Measurements from ENCODE around the gene DALRD3.

Gene DALRD3

DNA sequence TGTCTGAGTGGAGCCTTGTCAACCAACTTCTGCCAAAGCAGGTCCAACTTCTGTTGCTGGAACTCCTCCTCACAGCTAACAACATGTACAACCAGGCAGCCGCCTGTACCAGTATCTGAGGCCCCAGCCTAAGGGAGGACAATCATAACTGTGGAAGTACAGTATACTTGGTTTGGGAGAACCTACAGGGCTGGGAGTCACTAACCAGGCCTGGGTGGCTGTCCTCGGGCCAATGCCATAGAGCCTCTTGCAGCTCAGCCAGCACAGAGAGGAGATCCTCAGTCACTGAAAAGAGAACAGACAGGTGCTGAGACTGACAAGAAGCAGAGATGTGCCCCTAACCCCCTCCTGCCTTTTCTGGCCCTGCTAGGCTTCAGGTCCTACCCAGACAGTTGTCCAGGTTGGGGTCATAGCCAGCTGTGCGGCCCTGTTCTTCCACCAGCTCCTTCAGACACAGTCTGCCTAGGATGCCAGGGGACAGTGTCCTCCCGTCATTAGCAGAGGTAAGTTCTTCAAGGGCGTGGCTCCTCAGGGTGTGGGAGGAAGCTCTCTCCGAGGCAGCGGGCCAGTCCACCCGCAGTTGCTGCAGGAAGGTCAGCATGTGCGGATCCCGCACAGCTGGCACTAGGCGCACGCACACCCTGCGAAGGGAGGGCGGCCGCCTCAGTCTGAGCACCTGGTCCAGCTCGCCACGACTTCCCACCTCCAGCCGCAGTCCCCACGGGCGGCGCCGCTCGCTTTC lies 980 bp downstream of the DALRD3 start:
- Histone ChIP-seq H3K4me1 (ENCODE audit: control insufficient read depth in 1 of 2, insufficient read depth in 2 of 2, low read length in 2 of 2) (peaks cover 7 to 17% of the 10 kb centered on the region in 2 experiments), H2AFZ (ENCODE audit: insufficient read depth, low read length, poor library complexity) (peak overlapping the region; percentile 14), H3K9ac (ENCODE audit: low read length) (peak overlapping the region; percentile 67), H3K14ac (ENCODE audit: low read length) (peak overlapping the region; percentile 32), H3K4me2 (ENCODE audit: low read length) (peak overlapping the region; percentile 86), H3K23ac (ENCODE audit: low read length) (no peak overlapping the region), H2BK5ac (ENCODE audit: low read depth, low read length, poor library complexity) (no peak overlapping the region), H4K91ac (ENCODE audit: low read depth, low read length) (peak overlapping the region; percentile 67), H3K79me2 (ENCODE audit: control insufficient read depth, insufficient read depth, low read length, poor library complexity) (peaks cover 17% of the 10 kb centered on the region), H2BK120ac (ENCODE audit: insufficient read depth, low read length, poor library complexity) (no peak overlapping the region), H4K12ac (ENCODE audit: low read depth, low read length) (peak overlapping the region; percentile 3), H2AK5ac (ENCODE audit: low read length) (peak overlapping the region; percentile 9), H3K27me3 (ENCODE audit: insufficient read depth, low read length) (no peaks in the 10 kb centered on the region), H3K36me3 (ENCODE audit: control insufficient read depth in 1 of 2, insufficient read depth in 2 of 2, low read length in 2 of 2) (peaks cover 46 to 48% of the 10 kb centered on the region in 2 experiments), H3K79me1 (ENCODE audit: low read length) (peaks cover 26% of the 10 kb centered on the region), H3K4ac (ENCODE audit: low read depth, low read length) (no peak overlapping the region), H3K18ac (ENCODE audit: low read length) (peak overlapping the region; percentile 9), H3K27ac (ENCODE audit: low read depth, low read length) (peak overlapping the region; percentile 59), H3K4me3 (ENCODE audit: low read depth, low read length) (peak overlapping the region; percentile 88), H2BK12ac (ENCODE audit: low read length) (no peak overlapping the region), H3K9me3 (ENCODE audit: insufficient read depth, low read depth, low read length) (peaks cover 2% of the 10 kb centered on the region), H4K8ac (ENCODE audit: low read depth, low read length) (peak overlapping the region; percentile 85)
- DNase-seq: peak in 1 of 2 donors; percentile 53
- no CpG with 5 or more reads among the region's 23 CpGs for WGBS (ENCODE audit: extremely low coverage, insufficient coverage, insufficient read length)

DNA sequence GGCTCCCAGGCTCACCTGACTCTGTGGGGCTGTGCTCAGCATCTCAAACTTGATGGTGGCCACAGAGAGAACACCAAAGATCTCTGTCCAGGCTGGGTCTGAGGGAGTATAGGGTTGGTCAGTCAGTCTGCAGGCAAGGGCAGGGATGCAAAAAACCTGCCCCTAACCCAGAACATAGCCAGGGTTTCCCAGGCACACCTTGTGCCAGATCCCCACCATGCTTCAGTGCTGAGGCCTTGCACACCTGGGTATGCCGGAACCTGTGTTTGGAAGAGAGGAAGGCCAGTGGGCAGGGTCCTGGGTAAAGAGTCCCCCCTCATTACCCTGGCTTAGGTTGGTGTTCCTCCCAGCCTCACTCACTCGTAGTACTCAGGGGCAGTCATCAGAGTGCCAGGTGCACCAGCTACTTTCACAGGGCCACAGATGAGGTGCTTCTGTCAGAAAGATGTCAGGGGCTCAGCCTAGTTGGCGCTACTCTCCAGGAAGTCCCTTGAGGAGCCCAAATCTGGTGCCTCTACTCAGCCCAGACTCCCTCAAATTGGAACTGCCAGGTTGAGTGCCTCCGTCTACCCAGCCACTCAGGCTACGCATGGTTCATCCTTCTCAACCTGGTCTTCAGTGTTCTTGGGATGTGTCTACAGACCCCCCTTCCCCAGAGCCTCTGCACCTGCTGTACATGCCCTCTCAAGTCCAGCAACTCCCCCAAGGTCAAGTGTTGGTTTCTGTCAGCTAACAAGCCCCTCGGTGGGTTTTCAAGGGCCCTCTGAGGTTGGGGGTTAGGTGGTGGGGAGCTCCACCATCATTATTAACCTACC lies 1.8 kb downstream of the DALRD3 start:
- no peak overlapping the region for H2BK5ac ChIP-seq (ENCODE audit: low read depth, low read length, poor library complexity)
- no peak overlapping the region for H4K8ac ChIP-seq (ENCODE audit: low read depth, low read length)
- no peak overlapping the region for H3K9ac ChIP-seq (ENCODE audit: low read length)
- H3K9me3 ChIP-seq (ENCODE audit: insufficient read depth, low read depth, low read length): peaks cover 2% of the 10 kb centered on the region
- no peak overlapping the region for H3K27ac ChIP-seq (ENCODE audit: low read depth, low read length)
- no peak overlapping the region for H3K4ac ChIP-seq (ENCODE audit: low read depth, low read length)
- peaks cover 20% of the 10 kb centered on the region for H3K79me1 ChIP-seq (ENCODE audit: low read length)
- no CpG with 5 or more reads among the region's 6 CpGs for WGBS (ENCODE audit: extremely low coverage, insufficient coverage, insufficient read length)
- H3K23ac ChIP-seq (ENCODE audit: low read length): no peak overlapping the region
- H3K27me3 ChIP-seq (ENCODE audit: insufficient read depth, low read length): no peaks in the 10 kb centered on the region
- no peak overlapping the region for H4K91ac ChIP-seq (ENCODE audit: low read depth, low read length)
- no peak overlapping the region for H3K18ac ChIP-seq (ENCODE audit: low read length)
- DNase-seq: no peak
- H3K36me3 ChIP-seq (ENCODE audit: control insufficient read depth in 1 of 2, insufficient read depth in 2 of 2, low read length in 2 of 2): peaks cover 53 to 54% of the 10 kb centered on the region in 2 experiments
- H3K14ac ChIP-seq (ENCODE audit: low read length): no peak overlapping the region
- no peak overlapping the region for H3K4me3 ChIP-seq (ENCODE audit: low read depth, low read length)
- H2BK120ac ChIP-seq (ENCODE audit: insufficient read depth, low read length, poor library complexity): no peak overlapping the region
- no peak overlapping the region for H3K4me2 ChIP-seq (ENCODE audit: low read length)
- H2BK12ac ChIP-seq (ENCODE audit: low read length): no peak overlapping the region
- H4K12ac ChIP-seq (ENCODE audit: low read depth, low read length): no peak overlapping the region
- H3K4me1 ChIP-seq (ENCODE audit: control insufficient read depth in 1 of 2, insufficient read depth in 2 of 2, low read length in 2 of 2): peaks cover 6 to 16% of the 10 kb centered on the region in 2 experiments
- H2AK5ac ChIP-seq (ENCODE audit: low read length): no peak overlapping the region
- no peak overlapping the region for H2AFZ ChIP-seq (ENCODE audit: insufficient read depth, low read length, poor library complexity)
- H3K79me2 ChIP-seq (ENCODE audit: control insufficient read depth, insufficient read depth, low read length, poor library complexity): peaks cover 12% of the 10 kb centered on the region

DNA sequence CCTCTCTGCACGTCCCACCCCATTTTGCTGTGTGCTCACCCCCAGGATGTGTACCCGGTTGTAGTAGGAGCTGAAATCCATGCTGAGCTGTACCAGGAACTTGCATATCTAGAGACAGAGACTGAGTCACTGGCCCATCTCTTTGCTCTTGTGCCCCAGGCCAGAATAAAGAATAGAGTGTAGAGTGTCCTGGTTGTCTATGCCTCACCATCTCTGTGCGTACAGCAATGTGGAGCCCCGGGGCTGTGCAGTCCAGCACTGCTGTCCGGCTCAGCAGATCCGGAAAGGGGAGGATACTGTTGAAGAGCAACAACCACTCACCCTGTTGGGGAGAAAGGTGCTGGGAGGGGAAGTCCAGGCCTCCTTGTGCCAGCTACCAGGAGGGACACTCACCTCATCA lies 2.6 kb downstream of the DALRD3 start:
- peak in 1 of 2 donors; percentile 18 for DNase-seq
- Histone ChIP-seq H3K9me3 (ENCODE audit: insufficient read depth, low read depth, low read length) (peaks cover 2% of the 10 kb centered on the region), H3K79me1 (ENCODE audit: low read length) (peaks cover 14% of the 10 kb centered on the region), H3K4ac (ENCODE audit: low read depth, low read length) (no peak overlapping the region), H3K9ac (ENCODE audit: low read length) (no peak overlapping the region), H4K12ac (ENCODE audit: low read depth, low read length) (no peak overlapping the region), H2BK120ac (ENCODE audit: insufficient read depth, low read length, poor library complexity) (no peak overlapping the region), H3K23ac (ENCODE audit: low read length) (no peak overlapping the region), H3K27ac (ENCODE audit: low read depth, low read length) (no peak overlapping the region), H2AK5ac (ENCODE audit: low read length) (no peak overlapping the region), H3K36me3 (ENCODE audit: control insufficient read depth in 1 of 2, insufficient read depth in 2 of 2, low read length in 2 of 2) (peaks cover 57 to 60% of the 10 kb centered on the region in 2 experiments), H4K8ac (ENCODE audit: low read depth, low read length) (no peak overlapping the region), H3K14ac (ENCODE audit: low read length) (no peak overlapping the region), H3K79me2 (ENCODE audit: control insufficient read depth, insufficient read depth, low read length, poor library complexity) (peaks cover 8% of the 10 kb centered on the region), H3K18ac (ENCODE audit: low read length) (no peak overlapping the region), H2BK5ac (ENCODE audit: low read depth, low read length, poor library complexity) (no peak overlapping the region), H3K4me3 (ENCODE audit: low read depth, low read length) (no peak overlapping the region), H3K27me3 (ENCODE audit: insufficient read depth, low read length) (no peaks in the 10 kb centered on the region), H2BK12ac (ENCODE audit: low read length) (no peak overlapping the region), H4K91ac (ENCODE audit: low read depth, low read length) (no peak overlapping the region), H3K4me2 (ENCODE audit: low read length) (no peak overlapping the region), H3K4me1 (ENCODE audit: control insufficient read depth in 1 of 2, insufficient read depth in 2 of 2, low read length in 2 of 2) (peaks cover 6 to 16% of the 10 kb centered on the region in 2 experiments), H2AFZ (ENCODE audit: insufficient read depth, low read length, poor library complexity) (no peak overlapping the region)
- WGBS (ENCODE audit: extremely low coverage, insufficient coverage, insufficient read length): no CpG with 5 or more reads among the region's 6 CpGs

DNA sequence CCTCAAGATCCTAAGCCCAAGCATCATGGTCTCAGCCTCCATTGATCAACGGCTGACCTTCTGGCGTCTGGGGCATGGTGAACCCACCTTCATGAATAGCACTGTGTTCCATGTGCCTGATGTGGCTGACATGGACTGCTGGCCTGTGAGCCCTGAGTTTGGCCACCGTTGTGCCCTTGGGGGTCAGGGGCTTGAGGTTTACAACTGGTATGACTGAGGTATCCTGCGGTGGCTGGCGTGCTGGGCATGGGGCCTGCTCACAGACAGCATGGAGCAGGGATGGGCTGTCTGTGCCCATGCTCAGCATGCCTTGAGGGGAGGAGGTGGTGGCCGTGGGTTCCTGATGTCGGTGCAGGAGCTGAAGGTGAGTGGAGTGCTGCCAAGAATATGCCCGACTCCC lies 3.3 kb downstream of the DALRD3 start:
- no CpG with 5 or more reads among the region's 8 CpGs for WGBS (ENCODE audit: extremely low coverage, insufficient coverage, insufficient read length)
- H3K27ac ChIP-seq (ENCODE audit: low read depth, low read length): no peak overlapping the region
- peaks cover 8% of the 10 kb centered on the region for H3K79me1 ChIP-seq (ENCODE audit: low read length)
- peaks cover 2% of the 10 kb centered on the region for H3K79me2 ChIP-seq (ENCODE audit: control insufficient read depth, insufficient read depth, low read length, poor library complexity)
- H3K4me2 ChIP-seq (ENCODE audit: low read length): no peak overlapping the region
- no peak overlapping the region for H3K14ac ChIP-seq (ENCODE audit: low read length)
- no peak overlapping the region for H2BK12ac ChIP-seq (ENCODE audit: low read length)
- H3K18ac ChIP-seq (ENCODE audit: low read length): no peak overlapping the region
- H2BK5ac ChIP-seq (ENCODE audit: low read depth, low read length, poor library complexity): no peak overlapping the region
- H3K4me1 ChIP-seq (ENCODE audit: control insufficient read depth in 1 of 2, insufficient read depth in 2 of 2, low read length in 2 of 2): peaks cover 3 to 10% of the 10 kb centered on the region in 2 experiments
- H4K8ac ChIP-seq (ENCODE audit: low read depth, low read length): no peak overlapping the region
- H3K4me3 ChIP-seq (ENCODE audit: low read depth, low read length): no peak overlapping the region
- H3K4ac ChIP-seq (ENCODE audit: low read depth, low read length): no peak overlapping the region
- peaks cover 57 to 60% of the 10 kb centered on the region in 2 experiments for H3K36me3 ChIP-seq (ENCODE audit: control insufficient read depth in 1 of 2, insufficient read depth in 2 of 2, low read length in 2 of 2)
- H2AFZ ChIP-seq (ENCODE audit: insufficient read depth, low read length, poor library complexity): no peak overlapping the region
- H4K12ac ChIP-seq (ENCODE audit: low read depth, low read length): no peak overlapping the region
- no peaks in the 10 kb centered on the region for H3K27me3 ChIP-seq (ENCODE audit: insufficient read depth, low read length)
- peaks cover 2% of the 10 kb centered on the region for H3K9me3 ChIP-seq (ENCODE audit: insufficient read depth, low read depth, low read length)
- no peak overlapping the region for H3K9ac ChIP-seq (ENCODE audit: low read length)
- no peak overlapping the region for H2BK120ac ChIP-seq (ENCODE audit: insufficient read depth, low read length, poor library complexity)
- no peak overlapping the region for H2AK5ac ChIP-seq (ENCODE audit: low read length)
- H4K91ac ChIP-seq (ENCODE audit: low read depth, low read length): no peak overlapping the region
- no peak overlapping the region for H3K23ac ChIP-seq (ENCODE audit: low read length)
- no peak for DNase-seq
